Smooth muscle cell (in vitro differentiated cells): Measurements from ENCODE around the gene HOMER2. TPM values are rescaled to one million over a fixed set of nuclear protein-coding genes. Genes with fewer than 3 reads are reported as not detected.

ENCODE experiments used
- DNase-seq: peaks from one replicate; lab custom pipeline; 2025; ENCODE audit not compliant: unreplicated experiment; lab: John Stamatoyannopoulos, UW
- H2AFZ ChIP-seq: fragments of 200-600 bp; sonication (generic); 2 replicates; pipeline ENCODE4 v1.6.0; 2016; ENCODE audit warnings: antibody characterized with exemption, low read depth, mild to moderate bottlenecking
- H3F3A ChIP-seq: fragments of 200-600 bp; sonication (generic); 2 replicates; pipeline ENCODE4 v1.6.0; 2017; ENCODE audit warnings: antibody characterized with exemption, low read depth
- H3K27ac ChIP-seq: fragments of 200-600 bp; sonication (generic); 2 replicates; pipeline ENCODE4 v1.5.1; 2016; ENCODE audit warnings: low read depth, mild to moderate bottlenecking
- H3K27me3 ChIP-seq: fragments of 200-600 bp; sonication (generic); 2 replicates; pipeline ENCODE4 v1.6.1; 2016; ENCODE audit warnings: low read depth, mild to moderate bottlenecking
- H3K36me3 ChIP-seq: fragments of 200-600 bp; sonication (generic); 2 replicates; pipeline ENCODE4 v1.5.1; 2016; ENCODE audit warnings: low read depth
- H3K4me1 ChIP-seq: fragments of 200-600 bp; sonication (generic); 2 replicates; pipeline ENCODE4 v1.5.1; 2016; ENCODE audit warnings: low read depth
- H3K4me2 ChIP-seq: fragments of 200-600 bp; sonication (generic); 2 replicates; pipeline ENCODE4 v1.6.0; 2016; ENCODE audit warnings: mild to moderate bottlenecking
- H3K4me3 ChIP-seq: fragments of 200-600 bp; sonication (generic); 2 replicates; pipeline ENCODE4 v1.5.1; 2016; ENCODE audit warnings: mild to moderate bottlenecking
- H3K79me2 ChIP-seq: fragments of 200-600 bp; sonication (generic); 2 replicates; pipeline ENCODE4 v1.6.0; 2016; ENCODE audit warnings: low read depth, mild to moderate bottlenecking
- H3K9ac ChIP-seq: fragments of 200-600 bp; sonication (generic); 2 replicates; pipeline ENCODE4 v1.6.0; 2016; ENCODE audit warnings: low read depth
- H3K9me3 ChIP-seq: fragments of 200-600 bp; sonication (generic); replicated peaks from 2 replicates; pipeline ENCODE4 v1.5.1; 2016; ENCODE audit warnings: low read depth
- H4K20me1 ChIP-seq: fragments of 200-600 bp; sonication (generic); 2 replicates; pipeline ENCODE4 v1.6.0; 2016; ENCODE audit warnings: low read depth
- CTCF ChIP-seq: fragments of 200-600 bp; sonication (generic); IDR thresholded peaks from 2 replicates; pipeline ENCODE4 v1.5.1; 2017; ENCODE audit warnings: borderline replicate concordance, mild to moderate bottlenecking, antibody characterized with exemption; ENCODE audit not compliant: insufficient read depth, poor library complexity, severe bottlenecking
- whole genome bisulfite sequencing: methylation state at CpG from one replicate; pipeline ENCODE4 v1.1.7; 2016; ENCODE audit warnings: low lambda C conversion rate; 5-methylcytosine and 5-hydroxymethylcytosine counted together
- polyA plus RNA-seq: library from polyadenylated mRNA; unstranded; fragments of >200 nt; fragmentation: Nextera tagmentation; extraction: Ambion mirVana; gene quantifications from 2 replicates; pipeline ENCODE4 v1.2.1, GENCODE V29; 2016
- total RNA-seq: library from RNA; depleted of rRNA; stranded (reverse); fragments of >200 nt; gene quantifications from 2 replicates; pipeline ENCODE4 v1.2.3, GENCODE V29; 2014

The HOMER2 gene
- total and polyA plus RNA-seq, 2 experiments from 2014 or later, result 3.1 to 18.8 TPM

GRCh38 chr15:82864967-82865366 lies 87.6 kb downstream of the HOMER2 start:
- no peak for TF ChIP-seq CTCF
- Histone ChIP-seq H3F3A (no peaks in the 10 kb centered on the region), H4K20me1 (no peaks in the 10 kb centered on the region), H3K4me2 (no peak overlapping the region), H3K4me3 (no peak overlapping the region), H3K79me2 (no peaks in the 10 kb centered on the region), H3K9ac (no peak overlapping the region), H3K4me1 (no peaks in the 10 kb centered on the region), H3K27ac (no peak overlapping the region), H2AFZ (no peak overlapping the region), H3K9me3 (no peaks in the 10 kb centered on the region), H3K27me3 (no peaks in the 10 kb centered on the region), H3K36me3 (no peaks in the 10 kb centered on the region)
- no peak for DNase-seq
- 90% methylated on average over 2 of the region's 2 CpGs for WGBS

GRCh38 chr15:82862886-82863285 lies 89.6 kb downstream of the HOMER2 start:
- Histone ChIP-seq H3K4me3 (no peak overlapping the region), H2AFZ (no peak overlapping the region), H3K27ac (no peak overlapping the region), H3F3A (no peaks in the 10 kb centered on the region), H3K9ac (no peak overlapping the region), H3K36me3 (no peaks in the 10 kb centered on the region), H3K79me2 (no peaks in the 10 kb centered on the region), H3K27me3 (no peaks in the 10 kb centered on the region), H3K9me3 (no peaks in the 10 kb centered on the region), H4K20me1 (no peaks in the 10 kb centered on the region), H3K4me2 (no peak overlapping the region), H3K4me1 (no peaks in the 10 kb centered on the region)
- no peak for TF ChIP-seq CTCF
- DNase-seq, result no peak
- 86% methylated on average over 6 of the region's 6 CpGs for WGBS

- H3K9me3 ChIP-seq, result no peaks in the 10 kb centered on the region
- H3K4me2 ChIP-seq, result no peak overlapping the region
- H3K36me3 ChIP-seq, result no peaks in the 10 kb centered on the region
- H3F3A ChIP-seq, result no peaks in the 10 kb centered on the region
- H3K27ac ChIP-seq, result no peak overlapping the region
- DNase-seq, result no peak
- WGBS, result 94% methylated on average over 11 of the region's 11 CpGs
- no peak for TF ChIP-seq CTCF
- H2AFZ ChIP-seq, result no peak overlapping the region
- no peak overlapping the region for H3K4me3 ChIP-seq
- H3K9ac ChIP-seq, result no peak overlapping the region
- H3K4me1 ChIP-seq, result no peaks in the 10 kb centered on the region
- H3K79me2 ChIP-seq, result no peaks in the 10 kb centered on the region
- no peaks in the 10 kb centered on the region for H4K20me1 ChIP-seq
- no peaks in the 10 kb centered on the region for H3K27me3 ChIP-seq
These were observed 93.6 kb downstream of the HOMER2 start for GRCh38 chr15:82858932-82859331.

GRCh38 chr15:82856397-82857170 lies 95.9 kb downstream of the HOMER2 start:
- TF ChIP-seq CTCF, result no peak

More at GRCh38 chr15:82856397-82857170, 95.9 kb downstream of the HOMER2 start:
- Histone ChIP-seq H3K9me3 (no peaks in the 10 kb centered on the region), H3K27me3 (no peaks in the 10 kb centered on the region), H3K36me3 (no peaks in the 10 kb centered on the region), H2AFZ (no peak overlapping the region), H3F3A (no peaks in the 10 kb centered on the region), H3K4me1 (no peaks in the 10 kb centered on the region), H3K4me3 (no peak overlapping the region), H3K9ac (no peak overlapping the region), H3K4me2 (no peak overlapping the region), H3K79me2 (no peaks in the 10 kb centered on the region), H3K27ac (no peak overlapping the region), H4K20me1 (no peaks in the 10 kb centered on the region)
- 95% methylated on average over 10 of the region's 10 CpGs for WGBS
- no peak for DNase-seq
